GM12864 (cell line): ENCODE data around the gene TOP3B.

ENCODE experiments used
- DNase-seq: peaks from one replicate; pipeline ENCODE4 v3.0.0-alpha.2; 2011; ENCODE audit warnings: low read depth
- H3K4me3 ChIP-seq: 2 replicates; pipeline ENCODE4 v1.5.1; 2011; ENCODE audit warnings: mild to moderate bottlenecking, low read depth, low read length, control low read depth
- TF ChIP-seq, protein P1 (sequence below): IDR thresholded peaks from 2 replicates; pipeline ENCODE4 v1.5.1; 2011; ENCODE audit warnings: low read depth, mild to moderate bottlenecking, moderate library complexity, low read length, control low read depth, inconsistent platforms; ENCODE audit errors: missing control alignments

Gene TOP3B

DNA sequence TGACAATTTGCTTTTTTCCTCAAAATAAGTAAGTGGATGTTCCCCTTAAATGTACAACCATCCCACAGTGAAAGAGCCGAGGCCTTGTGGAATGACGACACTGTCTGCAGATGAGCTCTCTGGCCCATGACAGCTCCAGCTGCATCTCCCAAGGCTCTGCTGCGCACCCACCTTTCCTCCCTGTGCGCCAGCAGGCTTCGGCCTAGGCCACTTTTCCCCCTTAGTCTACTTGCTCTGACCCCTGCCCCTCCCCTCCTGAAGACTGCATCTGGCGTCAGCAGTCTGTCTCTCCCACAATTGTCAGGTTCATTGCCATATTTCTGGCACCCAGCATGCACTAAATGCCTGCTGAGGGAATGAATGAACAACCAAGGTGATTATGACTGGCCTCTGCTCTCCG, 2.0 kb downstream of the TOP3B start:
- DNase-seq = no peak
- TF ChIP-seq, protein P1, sequence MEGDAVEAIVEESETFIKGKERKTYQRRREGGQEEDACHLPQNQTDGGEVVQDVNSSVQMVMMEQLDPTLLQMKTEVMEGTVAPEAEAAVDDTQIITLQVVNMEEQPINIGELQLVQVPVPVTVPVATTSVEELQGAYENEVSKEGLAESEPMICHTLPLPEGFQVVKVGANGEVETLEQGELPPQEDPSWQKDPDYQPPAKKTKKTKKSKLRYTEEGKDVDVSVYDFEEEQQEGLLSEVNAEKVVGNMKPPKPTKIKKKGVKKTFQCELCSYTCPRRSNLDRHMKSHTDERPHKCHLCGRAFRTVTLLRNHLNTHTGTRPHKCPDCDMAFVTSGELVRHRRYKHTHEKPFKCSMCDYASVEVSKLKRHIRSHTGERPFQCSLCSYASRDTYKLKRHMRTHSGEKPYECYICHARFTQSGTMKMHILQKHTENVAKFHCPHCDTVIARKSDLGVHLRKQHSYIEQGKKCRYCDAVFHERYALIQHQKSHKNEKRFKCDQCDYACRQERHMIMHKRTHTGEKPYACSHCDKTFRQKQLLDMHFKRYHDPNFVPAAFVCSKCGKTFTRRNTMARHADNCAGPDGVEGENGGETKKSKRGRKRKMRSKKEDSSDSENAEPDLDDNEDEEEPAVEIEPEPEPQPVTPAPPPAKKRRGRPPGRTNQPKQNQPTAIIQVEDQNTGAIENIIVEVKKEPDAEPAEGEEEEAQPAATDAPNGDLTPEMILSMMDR = no peak
- no peak overlapping the region for H3K4me3 ChIP-seq

DNA sequence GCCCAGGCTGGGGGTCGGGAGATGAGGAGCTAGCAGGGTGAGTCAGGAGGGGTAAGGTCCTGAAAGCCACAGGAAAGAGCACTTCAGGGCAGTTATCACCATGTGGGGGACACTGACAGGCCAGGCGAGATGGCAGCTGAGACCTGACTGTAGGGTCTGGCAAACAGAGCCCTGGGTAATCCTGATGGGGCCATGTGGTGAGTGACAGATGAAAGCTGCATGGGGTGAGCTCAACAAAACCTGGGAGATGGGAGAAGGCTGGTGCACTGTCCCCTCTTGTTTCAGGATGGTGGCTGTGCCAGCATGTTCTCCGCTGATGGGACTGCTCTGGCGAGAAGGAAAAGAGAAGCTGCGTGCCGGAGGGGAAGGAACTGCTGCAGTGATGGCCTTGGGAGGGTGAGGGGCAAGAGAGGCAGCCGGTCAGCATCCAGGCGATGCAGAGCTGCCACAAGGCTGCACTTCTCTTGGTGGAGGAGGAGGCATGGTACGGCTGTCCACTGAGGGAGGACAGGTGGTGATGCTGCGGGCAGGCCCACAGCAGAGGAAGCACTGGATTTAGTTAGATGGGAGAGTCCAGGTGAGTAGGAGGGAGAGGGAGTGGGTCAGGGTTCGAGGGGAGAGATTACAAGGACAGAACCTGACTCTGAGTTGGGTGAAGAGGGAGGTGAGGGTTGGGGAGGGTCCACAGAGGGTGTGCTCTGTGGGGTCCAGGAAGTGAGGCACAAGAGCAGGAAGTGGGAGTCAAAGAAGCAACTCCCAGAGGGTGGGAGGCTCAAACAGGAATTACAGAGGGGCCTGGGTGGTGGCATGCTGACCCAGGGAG, 3.8 kb downstream of the TOP3B start:
- no peak overlapping the region for H3K4me3 ChIP-seq
- TF ChIP-seq, protein P1 = no peak
- DNase-seq = no peak

- TF ChIP-seq, protein P1 = no peak
- no peak overlapping the region for H3K4me3 ChIP-seq
- DNase-seq = no peak
These were observed 4.8 kb downstream of the TOP3B start for GRCh38 chr22:21977814-21978213.

- TF ChIP-seq, protein P1 = no peak
- no peak overlapping the region for H3K4me3 ChIP-seq
- no peak for DNase-seq
These were observed 6.7 kb downstream of the TOP3B start for GRCh38 chr22:21975854-21976345.

GRCh38 chr22:21975273-21975672, 7.3 kb downstream of the TOP3B start:
- TF ChIP-seq, protein P1 = no peak
- H3K4me3 ChIP-seq = no peak overlapping the region
- no peak for DNase-seq

DNA sequence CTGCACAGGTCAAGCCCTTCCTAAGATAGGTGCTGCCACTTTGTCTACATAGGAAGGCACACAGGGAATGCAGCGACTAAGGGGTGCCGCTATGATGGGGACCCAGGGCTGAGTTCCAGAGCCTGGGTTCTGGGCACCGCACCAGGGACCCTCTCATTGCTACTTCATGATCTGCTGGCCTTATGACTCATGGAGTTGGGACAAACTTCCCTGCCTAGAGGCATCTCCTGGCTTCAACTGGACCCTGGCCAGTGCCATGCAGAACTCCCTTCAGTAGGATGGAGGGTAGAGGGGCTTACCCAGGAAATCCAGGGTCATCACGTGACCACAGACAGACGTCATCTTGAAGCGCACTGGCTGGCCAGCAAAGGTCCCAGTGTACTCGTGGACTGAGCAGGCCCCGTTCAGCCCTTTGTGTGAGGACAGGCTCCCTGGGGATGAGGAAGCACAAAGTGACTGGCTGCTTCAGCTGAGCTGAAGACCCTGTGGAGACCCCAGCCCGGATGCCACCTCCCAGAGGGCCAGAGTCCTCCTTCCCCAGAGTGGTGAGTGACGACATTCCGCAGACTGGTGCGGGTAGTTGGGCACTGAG, 8.4 kb downstream of the TOP3B start:
- no peak overlapping the region for H3K4me3 ChIP-seq
- DNase-seq = no peak
- TF ChIP-seq, protein P1 = no peak
